Kidney glomerular epithelial cell (primary cell): ENCODE measurements around the gene KCNK3.
"Not testable (repeated sequence)": the region's sequence is repeated elsewhere in the genome, so short reads cannot be mapped to it uniquely, and the experiment has no call there.

ENCODE experiments used
- DNase-seq: peaks from one replicate; lab custom pipeline; 2025; lab: John Stamatoyannopoulos, UW

The KCNK3 gene

GRCh38 chr2:26665296-26665695 is 27.2 kb upstream of the KCNK3 start:
- DNase-seq: not testable (repeated sequence)

DNA sequence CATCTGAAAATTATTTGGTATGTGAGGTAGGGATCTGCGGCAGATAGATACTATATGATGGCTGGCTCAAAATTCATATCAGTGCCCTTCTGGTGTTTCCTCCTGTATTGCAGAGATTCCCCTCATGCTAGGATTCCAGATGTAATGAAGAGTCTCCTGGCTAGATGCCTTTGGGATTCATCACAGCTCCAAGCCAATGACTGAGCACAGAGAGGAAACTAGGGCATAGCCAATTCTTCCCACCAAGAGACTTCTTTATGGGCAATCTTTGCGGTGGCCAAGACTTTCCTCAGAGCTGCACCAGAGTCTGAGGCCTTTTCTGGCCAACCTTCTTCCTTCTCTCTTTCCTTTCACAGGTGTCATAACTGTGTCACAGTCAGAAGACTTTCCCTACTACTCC is 25.9 kb upstream of the KCNK3 start:
- no peak for DNase-seq

DNA sequence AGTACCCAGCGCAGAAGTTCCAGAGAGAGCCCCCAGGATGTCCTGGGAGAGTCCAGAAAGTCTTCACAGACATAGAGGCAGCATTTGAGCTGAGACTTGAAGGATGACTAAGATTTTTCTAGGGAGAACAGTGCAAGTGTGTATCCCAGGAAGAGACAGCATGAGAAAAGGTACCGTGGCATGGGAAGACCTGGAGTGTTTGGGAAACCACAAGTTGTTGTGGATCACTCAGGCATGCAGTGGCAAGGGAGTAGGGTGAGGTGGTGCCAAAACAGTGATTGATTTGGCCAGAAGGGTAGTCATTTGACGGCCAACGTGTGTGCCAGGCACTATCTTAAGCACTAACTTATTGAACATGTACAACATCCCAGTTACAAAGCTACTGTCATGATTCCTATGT is 24.5 kb upstream of the KCNK3 start:
- peak; percentile 23 for DNase-seq

GRCh38 chr2:26668856-26669750 is 23.4 kb upstream of the KCNK3 start:
- DNase-seq: no peak

GRCh38 chr2:26670171-26670570 is 22.4 kb upstream of the KCNK3 start:
- no peak for DNase-seq

DNA sequence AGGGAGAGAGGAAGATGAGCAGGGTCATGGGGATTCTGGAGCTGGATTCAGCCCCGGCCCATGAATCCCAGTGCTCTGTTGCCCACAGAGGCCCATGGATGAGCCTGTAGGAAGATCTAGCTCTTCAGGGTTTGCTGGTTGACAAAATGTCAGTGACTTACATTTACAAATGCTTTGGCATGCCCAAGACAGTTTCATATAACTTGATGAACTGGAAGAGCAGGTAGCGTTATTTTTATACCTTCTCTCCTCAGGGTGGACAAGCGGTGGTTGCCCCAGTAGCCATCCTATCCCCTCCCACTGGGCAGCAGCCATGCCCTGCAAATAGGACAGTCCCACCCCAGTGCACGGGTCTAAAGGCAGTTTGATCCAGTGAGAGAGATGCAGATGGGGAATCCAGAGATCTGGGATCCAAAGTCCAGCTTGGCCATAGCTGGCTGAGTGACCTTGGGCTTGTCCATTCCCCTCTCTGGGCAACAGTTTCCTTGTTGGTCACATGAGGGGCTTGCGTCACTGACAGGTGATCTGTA is 21.5 kb upstream of the KCNK3 start:
- no peak for DNase-seq

DNA sequence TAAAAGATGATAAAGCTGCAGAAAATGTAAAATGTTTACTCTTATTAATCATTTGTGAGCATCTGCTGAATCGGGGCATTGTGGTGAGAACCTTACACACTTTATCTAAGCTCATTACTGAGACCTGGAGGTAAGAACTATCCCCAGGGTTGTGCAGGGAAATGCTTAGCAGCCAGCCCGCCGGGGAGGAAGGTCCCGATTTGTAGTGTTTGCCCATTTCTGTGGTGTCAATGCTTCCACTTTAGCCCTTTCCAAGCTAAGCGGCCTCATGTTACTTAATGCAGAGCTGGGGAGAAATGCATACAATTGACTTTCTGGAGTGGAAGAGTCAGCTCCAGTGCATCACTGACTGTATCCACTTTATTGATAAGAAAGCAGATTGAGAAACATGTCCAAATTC is 20.8 kb upstream of the KCNK3 start:
- no peak for DNase-seq

DNA sequence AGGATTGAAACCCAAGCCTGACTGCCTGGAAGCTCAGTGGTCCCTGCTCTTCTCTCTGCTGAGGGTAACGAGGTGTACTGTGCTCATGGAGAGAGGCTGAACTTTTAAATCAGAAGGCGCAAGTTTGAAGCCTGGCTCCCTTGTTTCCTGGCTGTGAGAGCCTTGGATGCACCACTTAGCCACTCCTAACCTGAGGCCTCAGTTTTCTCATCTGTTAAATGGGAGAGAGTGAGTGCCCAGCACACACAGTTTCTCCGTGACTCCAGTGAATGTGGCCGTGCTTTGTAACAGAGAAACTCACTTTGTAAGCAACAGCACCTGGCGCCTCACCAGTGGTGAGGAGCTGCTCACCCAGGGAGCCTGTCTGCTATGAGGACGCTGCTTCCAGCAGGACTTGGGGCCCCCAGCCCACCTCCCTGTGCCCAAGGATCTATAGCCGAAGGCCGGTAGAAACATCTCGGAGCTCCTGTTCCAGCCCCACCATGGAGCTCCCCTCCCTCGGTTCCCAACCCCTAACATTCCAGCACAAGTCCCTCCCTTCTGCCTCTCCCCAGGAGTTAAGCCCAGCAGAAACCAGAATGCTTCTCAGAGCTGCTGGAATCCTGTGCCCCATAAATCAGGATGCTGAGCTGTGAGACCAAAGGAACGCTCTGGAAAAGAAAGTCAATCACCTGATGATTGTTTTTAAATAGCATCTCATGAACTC is 20.3 kb upstream of the KCNK3 start:
- DNase-seq: no peak

DNA sequence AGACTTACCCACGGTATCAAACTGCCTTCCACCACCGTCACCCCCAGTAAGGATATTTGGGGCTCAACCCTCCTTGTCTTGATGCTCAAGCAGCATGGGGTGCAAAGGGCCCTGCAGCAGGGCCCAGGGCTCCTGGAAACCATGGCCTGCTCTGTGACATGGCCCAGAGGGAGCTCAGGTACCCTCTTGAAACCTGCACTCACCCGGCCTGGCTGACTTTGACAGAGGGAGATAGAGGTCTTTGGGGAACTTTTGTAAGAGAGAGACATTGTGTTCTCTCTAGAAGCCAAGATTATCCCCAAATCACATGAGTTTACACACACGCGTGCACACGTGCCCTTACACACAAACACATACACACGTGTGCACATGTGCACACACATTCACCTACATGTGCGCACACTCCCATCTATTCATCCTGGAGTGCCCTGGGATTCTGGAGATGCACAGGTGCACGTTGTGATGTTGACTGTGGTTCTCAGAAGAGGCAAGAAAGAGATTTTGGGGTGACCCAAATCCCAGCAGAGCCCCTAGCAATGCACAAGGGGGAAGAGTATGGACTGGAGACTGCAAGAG is 19.6 kb upstream of the KCNK3 start:
- no peak for DNase-seq

DNA sequence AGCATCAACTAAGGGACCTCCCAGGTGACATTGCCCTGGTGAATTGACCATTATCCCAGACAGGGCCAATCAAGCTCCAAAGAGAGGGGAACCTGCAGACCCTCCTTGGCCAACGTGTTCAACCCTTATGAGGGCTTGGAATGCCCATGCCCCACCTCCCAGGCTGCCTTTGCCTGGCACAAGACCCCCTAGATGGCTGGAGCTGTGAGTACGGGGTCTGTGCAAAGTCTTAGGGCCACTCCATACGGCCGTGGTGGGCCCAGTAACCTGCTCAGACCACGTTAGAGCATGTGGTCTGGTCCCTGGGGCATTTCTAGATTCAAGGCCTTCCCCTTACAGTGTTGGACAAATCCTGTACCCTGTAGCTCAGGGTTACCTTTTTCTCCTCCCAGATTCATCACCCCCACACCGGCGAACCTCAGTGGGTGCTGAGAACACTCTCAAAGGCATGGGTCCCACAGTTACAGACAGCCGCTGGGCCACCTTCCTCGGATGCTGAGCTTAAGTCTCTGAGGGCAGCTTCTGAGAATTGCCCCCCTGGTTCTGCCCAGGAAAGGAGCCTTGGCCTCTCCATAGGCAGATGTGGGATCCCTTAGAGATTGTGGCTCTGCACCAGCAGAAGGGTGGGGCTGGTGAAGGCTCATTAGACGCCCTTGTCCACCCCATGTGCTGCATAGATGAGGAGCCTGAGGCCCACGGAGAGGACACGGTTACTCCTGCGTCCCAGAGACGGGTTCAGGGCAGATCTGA is 18.3 kb upstream of the KCNK3 start:
- DNase-seq: no peak

GRCh38 chr2:26674771-26675170 is 17.8 kb upstream of the KCNK3 start:
- no peak for DNase-seq

DNA sequence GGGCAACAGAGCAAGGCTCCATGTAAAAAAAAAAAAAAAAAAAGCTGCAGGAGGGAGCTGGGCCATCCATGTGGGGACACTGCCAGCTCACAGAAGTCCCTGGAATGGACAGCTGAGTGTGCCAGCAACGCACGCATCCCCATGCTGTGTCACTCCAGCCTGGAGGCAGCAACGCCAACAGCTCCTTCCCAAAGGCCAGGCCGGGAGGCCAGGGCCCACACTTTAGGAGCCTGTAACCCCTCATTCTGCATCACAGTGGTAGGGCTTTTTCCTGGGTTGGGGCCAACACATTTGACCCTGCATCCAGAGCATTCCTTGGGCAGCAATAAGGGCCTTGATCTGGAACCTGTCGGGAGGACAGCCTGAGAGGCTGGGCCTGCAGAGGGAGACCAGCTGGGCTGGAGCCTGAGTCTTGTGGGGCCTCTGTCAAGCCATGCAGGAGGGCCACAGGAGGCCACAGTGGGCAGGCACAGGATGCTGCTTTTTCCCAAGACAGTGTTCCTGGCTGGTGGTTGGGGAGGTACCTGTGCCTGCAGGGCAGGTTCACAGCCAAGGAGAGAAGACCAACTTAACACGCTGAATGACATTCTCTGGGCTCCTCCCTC is 16.8 kb upstream of the KCNK3 start:
- DNase-seq: no peak

- DNase-seq: no peak
Measured at GRCh38 chr2:26678035-26678434, 14.5 kb upstream of the KCNK3 start.

- DNase-seq: no peak
Measured at GRCh38 chr2:26679867-26680266, 12.7 kb upstream of the KCNK3 start.

GRCh38 chr2:26681656-26682055 is 10.9 kb upstream of the KCNK3 start:
- no peak for DNase-seq

- DNase-seq: no peak
Measured at GRCh38 chr2:26682155-26682554, 10.4 kb upstream of the KCNK3 start.

- DNase-seq: no peak
Measured at GRCh38 chr2:26683583-26683982, 8.9 kb upstream of the KCNK3 start.

DNA sequence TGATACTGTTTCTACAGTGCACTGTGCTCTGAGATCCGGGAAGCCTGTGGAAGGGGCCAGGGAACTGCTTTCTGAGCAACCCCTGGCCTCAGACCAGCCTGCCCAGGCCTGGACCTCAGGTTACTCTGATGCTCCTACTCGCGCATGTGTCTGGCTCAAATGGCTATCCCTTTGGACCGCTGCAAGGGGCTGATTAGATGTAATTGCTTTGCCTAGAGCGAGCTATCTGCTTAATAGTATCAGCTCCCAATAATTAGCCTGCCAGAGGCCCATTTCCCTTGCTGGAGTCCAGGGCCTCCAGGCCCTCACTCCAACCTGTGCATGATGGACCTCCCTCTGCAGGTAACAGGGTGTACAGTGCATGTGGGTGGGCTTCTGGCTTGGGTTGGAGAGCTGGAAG is 7.2 kb upstream of the KCNK3 start:
- DNase-seq: no peak

- peak; percentile 22 for DNase-seq
Measured at GRCh38 chr2:26685989-26686839, 6.3 kb upstream of the KCNK3 start.

DNA sequence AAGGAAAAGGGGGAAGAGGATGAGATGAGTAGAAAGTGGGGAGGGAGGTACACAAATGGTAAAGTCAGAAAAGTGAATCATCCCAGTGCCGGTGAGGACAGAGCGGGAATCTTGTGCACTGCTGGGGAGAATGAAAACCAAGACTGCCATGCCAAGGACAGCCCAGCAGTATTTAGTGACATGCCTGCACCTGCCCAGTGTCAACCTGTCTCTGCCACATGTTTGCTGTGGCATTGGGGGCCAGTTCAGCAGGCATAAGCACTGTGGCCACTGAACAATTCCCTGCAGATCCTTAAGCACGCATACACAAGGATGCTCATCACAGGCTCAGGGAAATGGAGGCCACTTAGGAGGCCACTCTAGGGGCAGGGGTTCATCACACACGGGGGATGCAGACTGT is 5.2 kb upstream of the KCNK3 start:
- DNase-seq: no peak

DNA sequence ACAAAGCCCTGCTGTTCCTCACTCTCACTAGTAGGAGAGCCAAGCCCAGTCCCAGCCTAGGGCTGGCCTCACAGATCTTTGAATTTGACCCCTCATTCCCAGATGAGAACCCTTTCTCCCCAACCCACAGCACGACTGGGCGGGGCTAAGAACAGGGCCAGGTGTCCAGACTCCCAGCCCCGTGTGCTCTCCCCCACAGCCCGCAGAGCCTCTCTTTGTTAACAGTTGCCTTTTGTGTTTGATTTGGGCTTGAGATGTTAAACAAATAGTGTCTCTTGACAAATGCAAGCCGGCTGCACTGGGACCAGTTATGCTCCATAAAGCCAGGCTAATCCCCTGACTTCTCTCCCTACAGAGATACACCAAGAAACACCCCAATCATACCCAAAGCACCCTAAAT is 4.7 kb upstream of the KCNK3 start:
- no peak for DNase-seq
